Mucosa of rectum (tissue), 2 donors: ENCODE results near the gene KLC4.

ENCODE experiments used
- H3K27ac ChIP-seq, 2 donors: one replicate each; pipeline ENCODE4 v1.7.0; 2013; ENCODE audit warnings: inconsistent platforms in 2 of 2, low read depth in 2 of 2, low read length in 2 of 2
- H3K27me3 ChIP-seq, 2 donors: one replicate each; pipeline ENCODE4 v1.7.0; 2013; ENCODE audit warnings: low read length in 2 of 2; ENCODE audit not compliant: control insufficient read depth in 2 of 2, insufficient read depth in 2 of 2
- H3K36me3 ChIP-seq, 2 donors: one replicate each; pipeline ENCODE4 v1.7.0; 2013; ENCODE audit warnings: low read length in 2 of 2; ENCODE audit not compliant: control insufficient read depth in 2 of 2, insufficient read depth in 2 of 2
- H3K4me1 ChIP-seq, 2 donors: one replicate each; pipeline ENCODE4 v1.7.0; 2013; ENCODE audit warnings: low read length in 2 of 2, mild to moderate bottlenecking in 1 of 2; ENCODE audit not compliant: control insufficient read depth in 2 of 2, insufficient read depth in 2 of 2
- H3K4me3 ChIP-seq, 2 donors: one replicate each; pipeline ENCODE4 v1.7.0; 2013; ENCODE audit warnings: low read length in 2 of 2
- H3K9ac ChIP-seq, 2 donors: one replicate each; pipeline ENCODE4 v1.7.0; 2013; ENCODE audit warnings: low read length in 2 of 2, low read depth in 1 of 2, mild to moderate bottlenecking in 1 of 2
- H3K9me3 ChIP-seq, 2 donors: one replicate each; pipeline ENCODE4 v1.7.0; 2013; ENCODE audit warnings: low read length in 2 of 2; ENCODE audit not compliant: control insufficient read depth in 2 of 2
- donor health status: healthy.
- donor health status: Normal muscosa, but diverticular disease.

Gene KLC4

DNA sequence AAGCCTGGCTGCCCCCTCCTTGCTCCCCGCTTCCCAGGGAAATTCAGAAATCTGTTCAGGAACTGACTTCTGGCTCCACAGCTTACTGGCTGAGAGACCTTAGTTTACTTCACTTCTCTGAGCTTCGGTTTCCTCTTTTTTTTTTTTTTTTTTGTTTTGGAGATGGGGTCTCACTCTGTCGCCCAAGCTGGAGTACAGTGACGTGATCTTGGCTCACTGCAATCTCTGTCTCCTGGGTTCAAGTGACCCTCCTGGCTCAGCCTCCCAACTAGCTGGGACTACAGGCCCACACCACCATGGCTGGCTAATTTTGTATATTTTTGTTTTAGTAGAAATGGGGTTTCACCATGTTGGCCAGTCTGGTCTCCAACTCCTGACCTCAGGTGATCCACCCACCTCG lies 31.6 kb downstream of the KLC4 start:
- Histone ChIP-seq H3K4me1 (peaks cover 0 to 5% of the 10 kb centered on the region in 2 donors), H3K27ac (no peak overlapping the region), H3K9me3 (no peaks in the 10 kb centered on the region), H3K4me3 (no peak overlapping the region), H3K36me3 (no peaks in the 10 kb centered on the region), H3K9ac (no peak overlapping the region), H3K27me3 (no peaks in the 10 kb centered on the region)

DNA sequence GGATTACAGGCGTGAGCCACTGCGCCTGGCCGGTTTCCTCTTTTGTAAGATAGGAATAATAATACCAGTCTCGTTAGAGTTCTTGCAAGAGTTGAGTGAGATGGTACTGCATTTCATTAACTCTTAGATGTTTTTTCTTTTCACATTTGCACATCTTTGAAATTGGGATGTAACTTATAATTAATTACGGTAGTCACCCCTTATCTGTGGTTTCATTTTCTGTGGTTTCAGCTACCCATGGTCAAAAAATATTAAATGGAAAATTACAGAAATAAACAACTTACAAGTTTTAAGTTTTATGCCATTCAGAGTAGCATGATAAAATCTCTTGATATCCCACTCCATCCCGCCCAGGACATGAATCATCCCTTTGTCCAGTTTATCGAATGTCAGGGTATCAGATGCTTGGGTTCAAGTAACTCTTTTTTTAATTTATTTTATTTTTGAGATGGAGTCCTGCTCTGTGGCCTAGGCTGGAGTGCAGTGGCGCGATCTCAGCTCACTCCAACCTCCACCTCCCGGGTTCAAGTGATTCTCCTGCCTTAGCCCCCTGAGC lies 32.1 kb downstream of the KLC4 start:
- Histone ChIP-seq H3K27me3 (no peaks in the 10 kb centered on the region), H3K4me1 (peaks cover under 1 to 8% of the 10 kb centered on the region in 2 donors), H3K9me3 (no peaks in the 10 kb centered on the region), H3K4me3 (no peak overlapping the region), H3K27ac (no peak overlapping the region), H3K36me3 (no peaks in the 10 kb centered on the region), H3K9ac (no peak overlapping the region)

DNA sequence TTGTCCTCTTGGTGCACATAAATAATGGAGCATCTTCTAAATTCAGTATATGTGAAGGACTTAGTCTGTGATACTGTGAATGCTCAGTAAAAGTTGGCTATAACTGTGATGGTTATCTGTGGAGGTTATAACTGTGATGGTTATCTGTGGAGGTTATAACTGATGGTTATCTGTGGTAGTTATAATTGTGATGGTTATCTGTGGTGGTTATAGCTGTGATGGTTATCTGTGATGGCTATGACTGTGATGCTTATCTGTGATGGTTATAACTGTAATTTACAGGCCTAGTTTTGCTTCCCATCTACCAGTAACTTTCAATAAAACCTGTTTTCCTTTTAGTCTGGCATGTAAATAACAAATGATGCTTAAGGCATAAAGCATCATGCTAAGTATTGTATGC lies 33.2 kb downstream of the KLC4 start:
- Histone ChIP-seq H3K4me3 (no peak overlapping the region), H3K9me3 (no peaks in the 10 kb centered on the region), H3K27ac (no peak overlapping the region), H3K27me3 (no peaks in the 10 kb centered on the region), H3K4me1 (peaks cover 3 to 10% of the 10 kb centered on the region in 2 donors), H3K9ac (no peak overlapping the region), H3K36me3 (no peaks in the 10 kb centered on the region)

DNA sequence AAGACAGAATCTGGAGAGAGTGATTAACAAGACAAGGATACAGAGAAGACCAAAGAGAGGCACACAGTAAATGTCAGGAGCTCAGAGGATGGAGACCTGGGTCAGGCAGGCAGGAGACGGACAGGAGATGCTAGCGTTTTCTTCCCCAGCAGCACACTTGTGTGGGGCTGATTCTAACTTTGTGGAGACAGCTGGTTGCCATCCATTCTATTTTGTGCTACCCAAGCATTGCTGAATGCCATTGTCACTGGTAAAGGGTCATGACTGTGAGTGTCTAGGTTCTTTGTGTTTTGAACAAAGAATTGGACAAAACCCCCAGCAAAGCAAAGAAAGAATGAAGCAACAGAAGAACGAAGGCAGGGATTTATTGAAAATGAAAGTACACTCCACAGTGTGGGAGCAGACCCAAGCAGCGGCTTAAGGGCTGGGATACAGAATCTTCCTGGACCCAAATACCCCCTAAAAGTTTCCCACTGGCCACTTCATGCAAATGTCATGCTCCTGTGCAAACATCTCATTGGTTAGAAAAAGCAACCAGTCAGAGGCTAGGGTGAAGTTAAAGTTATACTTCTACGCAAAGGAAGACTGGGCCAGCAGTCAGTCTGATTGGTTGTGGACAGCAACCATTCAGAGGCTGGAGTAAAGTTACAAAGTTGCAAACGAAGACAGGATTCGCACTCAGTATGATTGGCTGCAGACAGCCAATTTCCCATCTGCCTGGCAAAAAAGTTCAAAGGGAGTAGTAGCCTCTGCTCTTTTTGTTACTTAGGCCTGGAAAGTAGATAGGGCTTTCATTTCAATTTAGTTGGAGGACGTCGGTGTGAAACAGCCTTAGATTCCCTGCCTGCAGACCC lies 34.2 kb downstream of the KLC4 start:
- peak overlapping the region in 1 of 2 donors; percentile 34 for H3K9ac ChIP-seq

DNA sequence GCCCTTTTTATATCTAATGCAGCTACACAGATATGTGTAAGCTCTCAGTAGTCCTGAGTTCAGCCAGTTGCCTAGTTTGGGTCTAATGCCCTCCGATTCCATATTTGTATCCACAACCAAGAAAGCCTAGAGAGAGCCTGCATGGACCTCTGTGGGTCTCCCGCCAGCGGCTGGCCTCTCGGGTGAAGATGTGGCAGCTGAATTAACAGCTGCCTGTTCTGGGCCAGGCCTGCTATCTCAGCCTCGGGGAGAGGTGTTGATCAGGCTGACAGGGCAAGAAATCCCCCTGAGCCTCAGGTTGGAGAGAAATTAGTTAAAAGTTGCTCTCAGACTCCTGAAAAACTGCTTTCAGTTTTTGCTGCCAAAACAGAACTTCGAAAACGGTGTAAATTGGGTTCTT lies 36.5 kb downstream of the KLC4 start:
- H3K36me3 ChIP-seq, result no peaks in the 10 kb centered on the region
- H3K4me1 ChIP-seq, result peaks cover 3 to 10% of the 10 kb centered on the region in 2 donors
- no peaks in the 10 kb centered on the region for H3K9me3 ChIP-seq
- peak overlapping the region in 1 of 2 donors; percentile 28 for H3K9ac ChIP-seq
- no peak overlapping the region for H3K27ac ChIP-seq
- H3K27me3 ChIP-seq, result no peaks in the 10 kb centered on the region
- no peak overlapping the region for H3K4me3 ChIP-seq

More for the DNA sequence above, 34.2 kb downstream of the KLC4 start:
- H3K27ac ChIP-seq, result peak overlapping the region; percentile 11 to 49
- H3K36me3 ChIP-seq, result no peaks in the 10 kb centered on the region
- no peaks in the 10 kb centered on the region for H3K27me3 ChIP-seq
- peak overlapping the region; percentile 31 to 51 for H3K4me3 ChIP-seq
- H3K9me3 ChIP-seq, result no peaks in the 10 kb centered on the region
- H3K4me1 ChIP-seq, result peaks cover 3 to 10% of the 10 kb centered on the region in 2 donors

DNA sequence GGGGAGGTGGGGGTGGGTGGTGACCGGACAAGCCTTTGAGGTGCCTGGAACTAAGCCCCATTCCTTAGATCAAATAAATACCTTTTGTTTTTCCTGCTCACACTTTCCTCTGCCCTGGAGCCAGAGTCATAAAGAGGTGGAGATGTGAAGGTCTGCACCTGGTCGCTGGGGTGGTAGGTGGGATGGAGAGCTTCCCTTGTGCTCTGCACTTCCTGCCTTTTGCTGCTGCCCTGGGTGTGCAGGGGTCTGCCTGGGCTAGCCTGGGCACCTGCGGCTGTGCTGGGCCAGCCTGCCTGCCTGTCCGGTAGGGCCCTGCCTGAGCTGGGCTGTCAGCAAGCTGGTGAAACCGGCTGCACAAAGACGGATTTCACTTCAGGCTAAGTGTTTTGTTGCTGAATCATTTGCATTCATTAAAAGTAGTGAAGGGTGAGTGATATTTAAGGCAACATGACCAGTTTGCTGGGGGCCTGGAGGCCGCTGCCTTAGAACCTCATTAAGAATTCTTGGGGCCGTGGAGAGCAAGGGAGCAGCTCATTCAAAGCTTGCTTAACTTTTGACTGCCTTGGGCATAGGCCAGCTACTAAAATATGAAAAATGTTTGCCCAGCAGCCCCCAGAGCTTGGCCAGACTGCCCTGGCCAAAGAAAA lies 37.1 kb downstream of the KLC4 start:
- Histone ChIP-seq H3K36me3 (no peaks in the 10 kb centered on the region), H3K4me3 (no peak overlapping the region), H3K27me3 (no peaks in the 10 kb centered on the region), H3K4me1 (peaks cover 3 to 10% of the 10 kb centered on the region in 2 donors), H3K9me3 (no peaks in the 10 kb centered on the region), H3K9ac (peak overlapping the region in 1 of 2 donors; percentile 28), H3K27ac (no peak overlapping the region)

DNA sequence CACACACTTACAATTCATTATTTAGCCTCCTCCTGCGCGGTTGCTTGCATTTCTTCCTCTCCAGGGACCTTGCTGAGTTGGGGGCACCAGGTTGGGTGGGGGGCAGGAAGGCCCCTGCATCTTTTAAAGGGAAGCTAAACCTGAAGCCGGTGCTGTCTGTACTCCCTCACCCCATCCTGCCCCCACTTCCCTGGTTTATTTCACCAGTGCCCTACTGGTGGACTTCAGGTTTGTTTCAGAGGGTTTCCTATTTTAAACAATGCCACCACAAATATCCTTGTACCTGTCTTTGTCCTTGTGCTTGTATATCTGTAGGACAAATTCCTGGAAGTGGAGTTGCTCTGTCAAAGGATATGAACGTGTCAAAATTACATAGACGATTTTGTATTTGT lies 37.7 kb downstream of the KLC4 start:
- peaks cover 3 to 10% of the 10 kb centered on the region in 2 donors for H3K4me1 ChIP-seq
- no peaks in the 10 kb centered on the region for H3K27me3 ChIP-seq
- H3K9me3 ChIP-seq, result no peaks in the 10 kb centered on the region
- H3K4me3 ChIP-seq, result no peak overlapping the region
- H3K36me3 ChIP-seq, result no peaks in the 10 kb centered on the region
- no peak overlapping the region for H3K27ac ChIP-seq
- no peak overlapping the region for H3K9ac ChIP-seq

DNA sequence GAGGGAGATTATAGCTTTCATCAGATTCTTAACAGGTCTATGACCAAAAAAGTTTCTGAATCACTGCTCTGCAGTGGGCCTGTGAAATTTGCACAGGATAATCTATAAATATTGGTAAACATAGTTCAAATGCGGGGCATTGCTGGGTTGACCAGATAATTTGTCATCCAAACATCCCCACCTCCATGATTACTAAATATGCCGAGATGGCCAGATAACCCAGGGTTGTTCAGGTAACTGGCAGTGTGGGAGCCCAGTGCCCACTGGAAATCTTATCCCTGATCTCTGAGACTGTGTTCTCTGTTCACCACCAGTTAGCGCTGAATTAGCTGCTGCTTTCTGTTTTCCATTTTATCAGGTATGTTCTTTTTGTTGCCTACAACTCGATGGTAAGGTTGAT lies 38.1 kb downstream of the KLC4 start:
- H3K4me3 ChIP-seq, result no peak overlapping the region
- no peak overlapping the region for H3K27ac ChIP-seq
- H3K27me3 ChIP-seq, result no peaks in the 10 kb centered on the region

DNA sequence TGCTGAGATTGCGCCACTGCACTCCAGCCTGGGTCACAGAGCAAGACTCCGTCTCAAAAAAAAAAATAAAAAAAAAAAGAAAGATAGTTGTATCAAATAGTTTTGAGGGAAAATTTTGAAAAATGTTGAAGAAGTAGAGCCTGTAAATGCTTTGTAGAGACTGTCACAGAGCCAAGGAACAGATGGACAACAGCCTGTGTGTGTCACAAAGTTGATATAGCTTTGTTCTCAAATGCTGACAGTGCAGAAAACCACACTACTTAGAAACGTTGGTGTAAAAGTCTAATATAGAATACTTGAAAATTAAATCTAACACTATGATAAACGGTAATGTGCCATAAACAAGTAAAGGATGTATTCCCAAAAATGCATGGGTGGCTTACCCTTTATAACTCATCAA lies 42.1 kb downstream of the KLC4 start:
- H3K4me1 ChIP-seq, result peaks cover 3% of the 10 kb centered on the region in 2 donors
- H3K4me3 ChIP-seq, result no peak overlapping the region
- H3K9ac ChIP-seq, result no peak overlapping the region
- no peaks in the 10 kb centered on the region for H3K27me3 ChIP-seq
- no peaks in the 10 kb centered on the region for H3K36me3 ChIP-seq
- no peaks in the 10 kb centered on the region for H3K9me3 ChIP-seq
- H3K27ac ChIP-seq, result no peak overlapping the region

More for the DNA sequence above, 38.1 kb downstream of the KLC4 start:
- Histone ChIP-seq H3K9ac (no peak overlapping the region), H3K4me1 (peaks cover 3 to 10% of the 10 kb centered on the region in 2 donors), H3K9me3 (no peaks in the 10 kb centered on the region), H3K36me3 (no peaks in the 10 kb centered on the region)

DNA sequence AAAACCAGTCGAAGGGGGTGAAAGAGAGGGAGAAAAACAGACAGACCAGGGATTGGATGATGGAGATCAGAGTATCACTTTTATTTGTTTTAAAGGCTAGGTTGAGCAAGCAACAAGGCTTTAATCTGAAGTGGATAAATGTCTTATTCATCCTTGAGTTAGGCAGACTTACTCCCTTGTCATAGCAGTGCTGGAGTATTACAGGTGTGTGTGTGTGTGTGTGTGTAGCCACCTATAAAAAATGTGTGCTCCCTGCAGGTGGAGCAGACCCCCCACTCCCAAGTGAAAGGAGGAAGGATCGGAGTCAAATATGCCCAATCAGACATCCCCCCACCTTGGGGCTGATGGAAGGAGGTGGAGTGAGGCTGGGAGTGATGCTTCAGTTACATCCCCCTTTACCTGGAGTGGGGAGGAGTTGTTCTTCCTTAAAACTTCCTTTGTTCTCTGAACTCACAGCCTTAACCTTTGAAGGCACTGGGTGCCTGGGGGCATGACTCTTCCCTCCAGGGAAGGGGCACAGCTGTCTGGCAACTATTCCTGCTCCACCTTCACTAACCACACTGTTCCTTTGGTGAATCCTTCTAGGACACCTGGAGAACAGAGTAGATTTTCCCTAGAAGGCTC lies 43.9 kb downstream of the KLC4 start:
- no peaks in the 10 kb centered on the region for H3K36me3 ChIP-seq
- H3K27me3 ChIP-seq, result no peaks in the 10 kb centered on the region
- no peak overlapping the region for H3K27ac ChIP-seq
- H3K4me3 ChIP-seq, result no peak overlapping the region
- H3K9me3 ChIP-seq, result no peaks in the 10 kb centered on the region
- H3K9ac ChIP-seq, result no peak overlapping the region
- no peaks in the 10 kb centered on the region for H3K4me1 ChIP-seq
